ENCODE results near the gene BZW1.

The BZW1 gene

DNA sequence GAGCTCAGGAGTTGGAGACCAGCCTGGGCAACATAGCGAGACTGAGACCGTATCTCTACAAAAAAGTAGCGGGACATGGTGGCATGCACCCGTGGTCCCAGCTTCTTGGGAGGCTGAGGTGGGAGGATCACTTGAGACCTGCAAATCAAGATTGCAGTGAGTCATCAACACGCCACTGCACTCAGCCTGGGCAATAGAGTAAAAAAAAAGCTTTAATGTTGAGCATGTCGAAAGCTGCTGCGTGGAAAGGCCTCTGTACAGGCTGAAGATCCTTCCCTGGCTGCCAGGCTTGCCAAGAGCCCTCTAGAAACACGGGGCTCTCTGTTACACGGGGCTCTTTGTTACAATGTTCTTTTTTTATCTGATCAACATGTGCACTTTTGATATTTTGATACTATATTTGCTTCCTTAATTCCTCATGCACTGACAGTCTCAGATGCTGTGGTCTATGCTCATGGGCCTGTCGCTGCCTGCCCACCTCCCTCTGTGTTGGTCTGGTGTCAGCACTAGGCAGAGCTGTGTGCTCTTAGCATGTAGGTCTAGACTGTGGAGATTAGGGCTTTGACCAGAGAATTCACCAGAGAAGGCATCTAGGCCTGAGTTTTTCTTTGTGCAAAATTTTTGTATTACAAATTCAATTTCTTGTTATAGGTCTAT lies 34.1 kb downstream of the BZW1 start:
- DNase-seq (ENCODE audit: low read depth) = no peak
- TF ChIP-seq, protein P1, sequence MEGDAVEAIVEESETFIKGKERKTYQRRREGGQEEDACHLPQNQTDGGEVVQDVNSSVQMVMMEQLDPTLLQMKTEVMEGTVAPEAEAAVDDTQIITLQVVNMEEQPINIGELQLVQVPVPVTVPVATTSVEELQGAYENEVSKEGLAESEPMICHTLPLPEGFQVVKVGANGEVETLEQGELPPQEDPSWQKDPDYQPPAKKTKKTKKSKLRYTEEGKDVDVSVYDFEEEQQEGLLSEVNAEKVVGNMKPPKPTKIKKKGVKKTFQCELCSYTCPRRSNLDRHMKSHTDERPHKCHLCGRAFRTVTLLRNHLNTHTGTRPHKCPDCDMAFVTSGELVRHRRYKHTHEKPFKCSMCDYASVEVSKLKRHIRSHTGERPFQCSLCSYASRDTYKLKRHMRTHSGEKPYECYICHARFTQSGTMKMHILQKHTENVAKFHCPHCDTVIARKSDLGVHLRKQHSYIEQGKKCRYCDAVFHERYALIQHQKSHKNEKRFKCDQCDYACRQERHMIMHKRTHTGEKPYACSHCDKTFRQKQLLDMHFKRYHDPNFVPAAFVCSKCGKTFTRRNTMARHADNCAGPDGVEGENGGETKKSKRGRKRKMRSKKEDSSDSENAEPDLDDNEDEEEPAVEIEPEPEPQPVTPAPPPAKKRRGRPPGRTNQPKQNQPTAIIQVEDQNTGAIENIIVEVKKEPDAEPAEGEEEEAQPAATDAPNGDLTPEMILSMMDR (IDR thresholded peaks at IDR 0.05; ENCODE audit: control insufficient read depth, insufficient read depth, low read depth, low read length, missing control alignments) = no peak
- H3K4me3 ChIP-seq (ENCODE audit: control insufficient read depth, low read depth, low read length) = no peak overlapping the region

DNA sequence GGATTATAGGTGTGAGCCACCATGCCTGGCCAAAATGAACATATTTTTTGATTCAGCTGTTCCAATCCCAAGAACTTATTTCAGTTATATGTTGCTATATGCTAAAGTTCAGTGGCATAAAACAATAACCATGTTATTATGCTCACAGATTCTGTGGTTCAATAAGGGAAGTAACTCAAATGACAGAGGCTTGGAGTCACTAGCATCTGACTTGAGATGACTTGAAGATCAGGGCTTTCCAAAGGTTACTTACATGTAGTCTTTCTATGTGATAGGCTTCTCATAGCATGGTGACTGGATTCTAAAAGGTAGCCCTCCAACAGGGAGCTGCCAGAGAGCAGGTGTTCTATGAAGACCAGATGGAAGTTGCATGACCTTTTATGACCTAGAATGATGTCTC lies 35.6 kb downstream of the BZW1 start:
- H3K4me3 ChIP-seq (ENCODE audit: control insufficient read depth, low read depth, low read length) = no peak overlapping the region
- DNase-seq (ENCODE audit: low read depth) = no peak
- TF ChIP-seq, protein P1 (IDR thresholded peaks at IDR 0.05; ENCODE audit: control insufficient read depth, insufficient read depth, low read depth, low read length, missing control alignments) = no peak

DNA sequence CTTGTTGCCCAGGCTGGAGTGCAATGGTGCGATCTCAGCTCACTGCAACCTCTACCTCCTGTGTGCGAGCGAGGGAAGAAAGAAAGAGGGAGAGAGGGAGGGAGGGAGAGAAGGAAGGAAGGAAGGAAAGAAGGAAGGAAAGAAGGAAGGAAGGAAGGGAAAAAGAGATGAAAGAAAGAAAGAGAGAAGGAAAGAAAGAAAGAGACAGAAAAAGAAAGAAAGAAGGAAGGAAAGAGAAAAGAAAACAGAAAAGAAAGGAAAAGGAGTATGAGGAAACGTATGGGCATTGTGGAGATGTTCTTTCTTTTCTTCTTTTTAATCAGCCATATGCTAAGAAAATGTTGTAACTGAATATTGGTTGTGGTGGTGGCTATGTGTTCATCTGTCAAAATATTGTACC lies 36.2 kb downstream of the BZW1 start:
- no peak for DNase-seq (ENCODE audit: low read depth)
- TF ChIP-seq, protein P1 (IDR thresholded peaks at IDR 0.05; ENCODE audit: control insufficient read depth, insufficient read depth, low read depth, low read length, missing control alignments) = no peak
- H3K4me3 ChIP-seq (ENCODE audit: control insufficient read depth, low read depth, low read length) = no peak overlapping the region

DNA sequence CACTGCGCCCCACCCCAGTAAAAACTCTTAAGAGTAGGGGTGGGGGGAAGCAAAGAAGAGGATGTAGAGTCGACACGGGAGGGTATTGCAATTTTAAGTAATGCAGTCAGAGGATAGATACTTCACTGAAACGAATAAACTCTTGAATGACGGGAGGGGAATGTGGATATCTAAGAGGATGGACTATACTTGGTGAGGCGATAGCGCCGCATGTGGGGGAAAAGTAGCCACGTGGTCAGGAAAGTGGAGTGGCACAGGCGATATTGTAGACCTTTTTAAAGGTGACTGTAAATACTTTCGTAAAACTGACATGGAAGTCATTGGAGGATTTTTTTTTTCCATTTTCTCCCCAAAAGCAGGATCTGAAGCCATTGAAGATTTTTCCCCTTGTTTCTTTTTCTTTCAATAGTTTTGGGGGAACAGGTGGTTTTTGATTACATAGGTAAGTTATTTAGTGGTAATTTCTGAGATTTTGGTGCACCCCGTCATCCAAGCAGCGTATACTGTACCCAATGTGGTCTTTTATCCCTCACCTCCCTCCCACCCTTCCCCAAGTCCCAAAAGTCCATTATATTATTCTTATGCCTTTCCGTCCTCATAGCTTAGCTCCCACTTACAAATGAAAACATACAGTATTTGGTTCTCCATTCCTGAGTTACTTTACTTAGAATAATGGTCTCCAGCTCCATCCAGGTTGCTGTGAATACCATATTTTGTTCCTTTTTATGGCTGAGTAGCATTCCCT lies 39.0 kb downstream of the BZW1 start:
- TF ChIP-seq, protein P1 (IDR thresholded peaks at IDR 0.05; ENCODE audit: control insufficient read depth, insufficient read depth, low read depth, low read length, missing control alignments) = no peak
- DNase-seq (ENCODE audit: low read depth) = no peak
- H3K4me3 ChIP-seq (ENCODE audit: control insufficient read depth, low read depth, low read length) = no peak overlapping the region

DNA sequence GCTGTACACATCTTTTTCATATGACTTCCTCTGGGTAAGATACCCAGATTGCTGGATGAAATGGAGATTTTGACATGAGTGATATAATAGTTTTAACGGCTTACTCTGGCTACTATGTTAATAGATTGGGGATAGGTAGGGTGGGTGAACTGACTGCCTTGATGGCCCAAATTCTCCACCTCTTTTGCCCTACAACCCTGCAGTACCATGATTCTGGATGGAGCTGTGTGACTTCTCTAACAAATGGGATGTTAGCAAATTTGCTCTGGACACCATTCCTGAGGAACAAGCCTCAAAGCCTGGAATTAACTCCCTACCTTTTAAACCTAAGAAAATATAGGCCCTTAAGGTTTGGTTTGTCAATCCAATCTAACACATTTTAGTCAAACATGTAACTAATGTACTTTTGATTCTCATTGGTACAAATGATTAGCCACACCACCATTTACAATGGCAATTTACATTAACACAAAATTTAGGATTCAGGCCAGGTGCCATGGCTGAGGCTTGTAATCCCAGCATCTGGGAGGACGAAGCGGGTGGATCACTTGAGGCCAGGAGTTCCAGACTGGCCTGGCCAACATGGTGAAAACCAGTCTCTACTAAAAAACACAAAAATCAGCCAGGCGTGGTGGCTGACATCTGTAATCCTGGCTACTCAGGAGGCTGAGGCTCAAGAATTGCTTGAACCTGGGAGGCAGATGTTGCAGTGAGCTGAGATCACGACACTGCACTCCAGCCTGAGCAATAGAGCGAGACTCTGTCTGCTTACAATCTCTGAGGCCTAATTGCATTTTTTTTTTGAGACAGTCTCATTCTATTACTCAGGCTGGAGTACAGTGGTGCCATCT lies 39.9 kb downstream of the BZW1 start:
- TF ChIP-seq, protein P1 (IDR thresholded peaks at IDR 0.05; ENCODE audit: control insufficient read depth, insufficient read depth, low read depth, low read length, missing control alignments) = no peak
- H3K4me3 ChIP-seq (ENCODE audit: control insufficient read depth, low read depth, low read length) = no peak overlapping the region
- no peak for DNase-seq (ENCODE audit: low read depth)

DNA sequence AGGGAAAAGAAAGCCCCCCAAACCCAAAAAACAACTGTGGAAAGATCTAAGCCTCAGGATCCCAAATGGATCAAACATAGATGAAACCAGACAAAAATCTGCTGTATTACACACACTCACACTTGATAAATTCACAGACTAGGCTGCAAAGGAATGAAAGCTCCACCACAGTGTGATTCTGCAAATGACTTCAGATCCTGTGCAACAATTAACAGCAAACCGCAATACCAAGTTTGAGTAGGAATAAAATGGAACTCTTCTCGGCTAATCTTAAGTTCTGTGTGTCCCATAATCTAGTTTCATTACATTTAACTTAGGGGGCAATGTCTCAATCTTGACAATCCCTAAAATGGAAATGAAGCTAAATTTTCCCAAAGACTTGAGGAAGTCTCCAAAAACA lies 40.9 kb downstream of the BZW1 start:
- H3K4me3 ChIP-seq (ENCODE audit: control insufficient read depth, low read depth, low read length) = no peak overlapping the region
- DNase-seq (ENCODE audit: low read depth) = no peak
- TF ChIP-seq, protein P1 (IDR thresholded peaks at IDR 0.05; ENCODE audit: control insufficient read depth, insufficient read depth, low read depth, low read length, missing control alignments) = no peak

Data from AG09309 (cell line).